Kidney glomerular epithelial cell (primary cell): ENCODE results near the gene KIAA1549.
"Not testable (repeated sequence)": the region's sequence is repeated elsewhere in the genome, so short reads cannot be mapped to it uniquely, and the experiment has no call there.

Experiments
- DNase-seq: peaks from one replicate; lab custom pipeline; 2025; lab: John Stamatoyannopoulos, UW

The KIAA1549 gene

DNA sequence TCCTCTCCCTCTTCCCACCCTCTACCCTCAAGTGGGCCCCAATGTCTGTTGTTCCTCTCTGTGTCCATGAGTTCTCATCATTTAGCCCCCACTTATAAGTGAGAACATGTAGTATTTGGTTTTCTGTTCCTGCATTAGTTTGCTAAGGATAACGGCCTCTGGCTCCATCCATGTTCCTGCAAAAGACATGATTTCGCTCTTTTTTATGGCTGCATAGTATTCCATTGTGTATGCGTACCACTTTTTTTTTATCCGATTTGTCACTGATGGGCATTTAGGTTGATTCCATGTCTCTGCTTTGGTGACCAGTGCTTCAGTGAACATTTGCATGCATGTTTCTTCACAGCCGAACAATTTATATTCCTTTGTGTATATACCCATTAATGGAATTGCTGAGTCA is 131.5 kb downstream of the KIAA1549 start:
- DNase-seq, result no peak

- no peak for DNase-seq
These were observed 132.9 kb downstream of the KIAA1549 start for GRCh38 chr7:138848056-138848980.

DNA sequence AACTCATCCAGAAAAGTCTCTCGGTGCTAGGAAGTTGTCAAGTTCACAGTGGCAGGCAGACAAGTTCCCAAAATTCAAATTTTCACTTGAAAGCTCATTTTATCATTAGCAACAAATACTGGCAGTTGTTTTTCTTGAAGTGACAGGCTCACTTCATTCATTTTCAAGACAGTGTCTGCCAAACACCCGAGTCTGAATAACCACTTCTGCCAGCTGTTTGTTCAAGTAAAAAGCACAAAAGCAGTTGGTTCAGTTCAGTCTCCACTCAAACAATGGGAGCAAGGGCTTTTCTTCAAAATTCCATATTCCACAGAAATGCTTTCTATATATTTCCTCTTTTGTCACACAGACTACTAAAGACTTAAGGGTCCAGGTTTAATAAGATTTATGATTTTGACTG is 135.5 kb downstream of the KIAA1549 start:
- DNase-seq, result no peak

DNA sequence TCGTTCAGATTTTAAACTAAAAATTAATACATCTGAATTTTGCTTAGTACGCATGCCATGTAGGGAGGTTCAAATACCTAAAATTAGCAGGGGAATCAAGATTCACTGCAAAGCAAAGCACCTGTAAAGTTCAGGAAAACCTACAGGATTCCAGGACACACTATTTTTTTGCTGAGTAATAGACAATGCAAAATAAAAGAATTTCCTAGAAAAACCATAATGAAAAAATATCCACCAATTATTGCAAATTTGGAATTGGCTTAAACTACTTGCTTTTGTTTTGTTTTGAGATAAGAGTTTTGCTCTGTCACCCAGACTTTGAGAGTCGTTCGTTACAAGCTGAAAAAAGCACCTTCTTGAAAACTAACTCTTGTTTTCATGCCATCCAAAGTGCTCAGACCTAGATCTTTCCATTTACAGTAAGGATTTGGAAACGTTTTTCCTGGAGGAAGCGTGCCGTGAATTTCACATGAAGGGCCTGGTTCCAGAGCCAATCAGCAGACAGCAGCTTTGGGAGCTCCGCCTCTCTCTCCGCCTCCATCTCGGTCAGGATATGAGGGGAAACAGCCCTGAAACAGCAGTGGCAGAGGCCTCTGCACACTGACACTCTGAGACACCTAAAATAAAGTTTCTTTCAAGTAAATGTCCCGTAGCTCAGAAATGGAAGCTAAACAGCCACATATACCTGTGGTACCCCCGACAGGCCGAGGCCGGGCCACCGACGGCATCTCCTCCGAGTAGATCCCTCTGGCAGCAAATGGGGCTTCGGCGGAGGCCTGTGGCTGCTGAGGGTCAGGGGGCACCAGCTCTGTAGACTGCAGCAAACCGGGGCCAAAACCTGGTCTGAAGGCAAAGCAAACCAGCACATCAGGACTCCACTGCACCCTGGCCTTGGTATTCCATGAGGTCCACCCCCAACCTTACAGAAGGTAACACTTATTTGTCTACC is 137.3 kb downstream of the KIAA1549 start:
- DNase-seq, result no peak

- no peak for DNase-seq
These were observed 139.1 kb downstream of the KIAA1549 start for GRCh38 chr7:138842111-138842510.

DNA sequence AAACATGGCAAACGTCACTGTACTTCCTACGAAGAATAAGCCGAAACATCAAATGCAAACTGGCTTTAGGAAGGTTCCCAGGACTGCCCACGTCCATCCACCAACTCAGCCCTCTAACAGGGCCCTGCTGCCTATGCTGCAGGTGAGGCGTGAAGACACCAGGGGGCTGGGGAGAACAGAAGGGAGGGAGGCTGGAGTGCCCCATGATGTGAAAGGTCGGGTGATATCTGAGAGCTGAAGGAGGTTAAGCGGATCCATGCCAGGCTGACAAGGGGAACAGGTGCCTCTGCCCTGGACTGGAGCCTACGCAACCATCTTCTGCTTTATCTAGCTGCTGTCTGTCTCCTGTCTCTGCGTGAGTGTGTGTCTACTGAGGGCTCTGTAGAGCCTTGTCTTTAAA is 143.0 kb downstream of the KIAA1549 start:
- DNase-seq, result no peak

DNA sequence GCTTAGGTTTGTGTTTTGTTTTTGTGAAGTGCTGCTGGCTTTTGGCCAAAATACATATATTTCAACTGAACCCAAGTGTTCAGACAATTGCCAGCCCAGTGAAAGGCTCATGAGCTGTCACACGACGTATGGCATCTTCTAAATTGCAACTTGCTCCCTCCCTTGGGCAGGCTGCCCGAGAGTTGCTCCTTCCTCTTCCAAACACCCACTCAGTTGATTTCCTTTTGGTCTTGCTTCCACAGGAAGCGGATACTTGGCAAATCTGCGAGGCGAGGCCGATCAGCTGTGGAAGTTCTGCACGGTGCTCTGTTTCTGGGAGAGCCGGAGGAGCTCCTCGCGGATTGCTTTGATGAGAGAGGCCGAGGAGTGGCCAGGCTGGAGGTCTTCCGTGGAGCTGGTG is 143.6 kb downstream of the KIAA1549 start:
- DNase-seq, result no peak

DNA sequence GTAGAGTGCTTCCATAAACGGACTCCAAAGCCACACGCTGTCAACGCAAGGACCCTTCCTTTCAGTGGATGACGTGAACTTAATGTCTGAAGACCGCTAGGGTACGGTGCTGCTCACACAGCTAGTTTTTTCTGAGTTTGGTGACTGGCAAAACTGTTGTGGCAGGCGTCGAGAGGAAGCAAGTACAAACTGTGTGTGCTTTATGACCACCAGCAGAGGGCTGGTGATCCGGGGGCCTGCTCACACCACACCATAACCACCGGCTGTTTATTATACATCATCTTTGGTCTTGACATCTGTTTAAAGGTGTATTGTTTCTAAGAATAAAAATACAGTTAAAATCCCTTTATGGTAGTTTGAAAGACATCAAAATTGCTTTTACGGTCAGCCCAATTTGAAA is 146.1 kb downstream of the KIAA1549 start:
- no peak for DNase-seq

DNA sequence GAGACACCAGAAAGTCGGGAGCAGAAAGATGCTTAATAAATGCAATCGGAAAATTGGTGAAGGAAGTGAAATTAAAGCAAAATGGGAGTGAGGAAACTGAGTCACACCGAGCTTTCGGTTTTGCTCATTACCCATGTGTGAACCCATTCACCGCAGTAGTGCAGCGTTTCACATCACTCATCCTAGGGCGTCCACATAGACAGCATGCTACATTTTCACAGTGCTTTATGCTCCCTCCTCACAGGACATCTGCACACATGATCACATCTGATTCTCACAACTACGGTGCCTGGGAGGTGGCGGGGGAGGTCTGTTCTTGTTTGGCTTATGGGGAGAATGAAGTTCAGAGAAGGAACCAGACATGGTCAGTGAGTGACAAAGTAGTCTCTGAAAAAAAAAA is 146.6 kb downstream of the KIAA1549 start:
- no peak for DNase-seq

GRCh38 chr7:138833596-138833995 is 147.6 kb downstream of the KIAA1549 start:
- DNase-seq, result no peak

- no peak for DNase-seq
These were observed 148.2 kb downstream of the KIAA1549 start for GRCh38 chr7:138832966-138833365.

GRCh38 chr7:138829335-138829734 is 151.9 kb downstream of the KIAA1549 start:
- no peak for DNase-seq

DNA sequence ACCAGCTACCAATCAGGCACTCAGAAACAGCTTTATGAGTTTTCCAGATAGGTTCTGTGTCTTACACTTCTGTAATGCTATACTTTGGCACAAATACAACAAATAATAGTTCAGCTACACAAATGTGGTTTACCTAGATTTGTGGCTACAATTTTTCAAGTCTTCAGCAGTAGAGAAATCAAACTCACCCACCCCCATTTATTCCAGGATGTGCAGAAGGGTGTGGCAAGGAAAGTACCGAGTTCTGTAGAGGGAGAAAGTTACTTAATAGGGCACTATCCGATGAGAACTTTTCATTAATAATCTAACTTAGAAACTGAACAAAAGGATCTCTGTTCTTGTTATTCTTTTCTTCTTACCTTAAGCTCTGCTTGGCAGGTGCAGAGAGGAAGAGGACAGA is 152.9 kb downstream of the KIAA1549 start:
- no peak for DNase-seq

GRCh38 chr7:138825049-138825721 is 156.0 kb downstream of the KIAA1549 start:
- DNase-seq, result no peak

DNA sequence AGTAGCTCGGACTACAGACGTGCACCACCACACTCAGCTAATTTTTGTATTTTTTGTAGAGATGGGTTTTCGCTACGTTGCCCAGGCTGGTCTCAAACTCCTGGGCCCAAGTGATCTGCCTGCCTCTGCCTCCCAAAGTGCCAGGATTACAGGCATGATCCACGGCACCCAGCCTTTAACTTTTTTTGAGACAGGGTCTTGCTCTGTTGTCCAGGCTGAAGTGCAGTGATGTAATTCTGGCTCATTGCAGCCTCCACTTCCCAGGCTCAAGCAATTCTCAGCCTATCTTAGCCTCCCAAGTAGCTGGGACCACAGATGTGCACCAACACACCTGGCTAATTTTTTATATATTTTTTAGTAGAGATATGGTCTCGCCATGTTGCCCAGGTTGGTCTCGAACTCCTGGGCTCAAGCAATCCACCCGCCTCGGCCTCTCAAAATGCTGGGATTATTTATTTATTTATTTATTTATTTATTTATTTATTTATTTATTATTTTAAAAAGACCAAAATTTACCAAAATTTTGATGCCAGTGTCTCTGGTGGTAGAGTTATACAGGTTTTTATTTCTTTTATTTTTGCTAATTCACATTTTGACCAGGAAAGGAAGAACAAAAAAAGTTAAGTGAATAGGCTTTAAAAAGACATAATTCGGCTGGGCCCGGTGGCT is 158.2 kb downstream of the KIAA1549 start:
- no peak for DNase-seq

DNA sequence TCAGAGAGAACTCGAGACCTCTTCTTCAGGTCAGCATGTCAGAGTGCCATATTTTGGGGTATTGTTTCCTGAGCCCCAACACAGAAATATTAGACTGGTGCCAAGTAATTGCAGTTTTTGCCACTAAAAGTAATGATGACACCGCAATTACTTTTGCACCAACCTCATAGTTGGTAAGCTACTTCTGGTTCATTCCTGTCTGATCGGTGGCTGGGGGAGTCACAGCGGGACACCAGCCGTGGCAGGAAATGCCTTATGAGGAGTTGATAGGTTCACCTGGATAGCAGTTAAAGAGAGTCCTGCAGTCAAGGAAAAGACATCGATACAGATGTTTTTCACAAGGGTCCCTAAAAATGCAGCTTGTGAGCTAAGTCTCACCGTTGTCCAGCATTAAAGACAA is 159.3 kb downstream of the KIAA1549 start:
- no peak for DNase-seq

GRCh38 chr7:138819625-138820024 is 161.6 kb downstream of the KIAA1549 start:
- DNase-seq, result no peak

DNA sequence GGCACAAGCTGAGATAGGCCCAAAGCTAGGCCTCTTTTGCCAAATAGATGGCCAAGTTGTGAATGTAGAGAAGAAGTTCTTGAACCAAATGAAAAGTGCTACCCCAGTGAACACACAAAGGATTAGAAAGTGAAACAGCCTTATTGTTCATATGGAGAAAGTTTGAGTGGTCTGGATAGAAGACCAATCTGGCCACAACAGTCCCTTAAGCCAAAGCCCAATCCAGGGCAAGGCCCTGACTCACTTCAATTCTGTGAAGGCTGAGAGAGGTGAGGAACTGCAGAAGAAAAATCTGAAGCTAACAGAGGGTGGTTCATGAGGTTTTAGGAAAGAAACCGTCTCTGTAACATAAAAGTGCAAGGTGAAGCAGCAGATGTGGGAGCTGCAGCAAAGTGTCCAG is 164.5 kb downstream of the KIAA1549 start:
- no peak for DNase-seq

- DNase-seq, result no peak
These were observed 166.3 kb downstream of the KIAA1549 start for GRCh38 chr7:138814816-138815332.

GRCh38 chr7:138813945-138814344 is 167.2 kb downstream of the KIAA1549 start:
- no peak for DNase-seq

- not testable (repeated sequence) for DNase-seq
These were observed 169.9 kb downstream of the KIAA1549 start for GRCh38 chr7:138811327-138811726.
